Pons (tissue), 1 donor: ENCODE results near the gene SGCE.

Source experiments
- DNase-seq: peaks from one replicate; pipeline ENCODE4 v3.0.0-alpha.2; 2016; ENCODE audit warnings: low spot score

The SGCE gene

GRCh38 chr7:94658826-94659225 lies 2.9 kb upstream of the SGCE start:
- no peak for DNase-seq

GRCh38 chr7:94657771-94658693 lies 2.1 kb upstream of the SGCE start:
- DNase-seq, result peak; percentile 96

GRCh38 chr7:94656925-94657731 lies 1.2 kb upstream of the SGCE start:
- DNase-seq, result peak; percentile 42

- DNase-seq, result peak; percentile 35
Measured at GRCh38 chr7:94656658-94656924, 658 bp upstream of the SGCE start.

- peak; percentile 48 for DNase-seq
Measured at GRCh38 chr7:94655126-94655847, 646 bp downstream of the SGCE start.

- no peak for DNase-seq
Measured at GRCh38 chr7:94654783-94655125, 1.2 kb downstream of the SGCE start.

GRCh38 chr7:94650147-94651051 lies 5.5 kb downstream of the SGCE start:
- no peak for DNase-seq

GRCh38 chr7:94649450-94649849 lies 6.5 kb downstream of the SGCE start:
- DNase-seq, result peak; percentile 36

GRCh38 chr7:94648731-94649130 lies 7.2 kb downstream of the SGCE start:
- DNase-seq, result no peak

- no peak for DNase-seq
Measured at GRCh38 chr7:94647295-94647694, 8.6 kb downstream of the SGCE start.

- no peak for DNase-seq
Measured at GRCh38 chr7:94643771-94644545, 12.0 kb downstream of the SGCE start.

GRCh38 chr7:94642838-94643653 lies 12.9 kb downstream of the SGCE start:
- no peak for DNase-seq

- DNase-seq, result no peak
Measured at GRCh38 chr7:94639384-94639783, 16.5 kb downstream of the SGCE start.

GRCh38 chr7:94635687-94636086 lies 20.2 kb downstream of the SGCE start:
- DNase-seq, result no peak

- no peak for DNase-seq
Measured at GRCh38 chr7:94634502-94634901, 21.4 kb downstream of the SGCE start.

- DNase-seq, result no peak
Measured at GRCh38 chr7:94633687-94634086, 22.2 kb downstream of the SGCE start.

- no peak for DNase-seq
Measured at GRCh38 chr7:94633014-94633341, 23.0 kb downstream of the SGCE start.

- no peak for DNase-seq
Measured at GRCh38 chr7:94632338-94633013, 23.5 kb downstream of the SGCE start.

- DNase-seq, result no peak
Measured at GRCh38 chr7:94630855-94631254, 25.1 kb downstream of the SGCE start.

GRCh38 chr7:94623820-94624219 lies 32.1 kb downstream of the SGCE start:
- no peak for DNase-seq
